ENCODE measurements around the gene ACADM. TPM values are rescaled to one million over a fixed set of nuclear protein-coding genes. Genes with fewer than 3 reads are reported as not detected.

The ACADM gene
- total RNA-seq, 1 experiment from 2014 or later: 35.6 TPM

DNA sequence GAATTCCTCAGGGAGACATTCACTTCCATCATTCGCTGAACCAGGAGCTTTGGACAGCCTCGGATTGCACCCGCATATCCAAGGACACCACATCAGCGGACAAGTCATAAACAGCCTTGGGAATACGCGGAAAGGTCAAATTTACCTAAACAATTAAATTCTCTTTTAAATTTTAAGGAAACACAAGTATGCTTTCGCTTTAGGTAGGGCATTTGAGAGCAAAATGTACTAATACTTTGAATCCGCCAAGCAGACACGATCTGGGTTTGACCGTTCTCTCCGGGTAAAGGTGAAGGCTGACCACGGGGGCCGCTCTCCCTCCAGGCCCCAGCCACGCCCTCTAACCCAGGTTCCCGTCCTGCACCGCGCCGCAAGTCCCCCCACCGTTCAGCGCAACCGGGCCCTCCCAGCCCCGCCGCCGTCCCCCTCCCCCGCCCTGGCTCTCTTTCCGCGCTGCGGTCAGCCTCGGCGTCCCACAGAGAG, 479 bp upstream of the ACADM start:
- Histone ChIP-seq H3K27me3 (replicated peaks; ENCODE audit: insufficient read depth, low read depth, low read length, poor library complexity) (no peaks in the 10 kb centered on the region), H3K9me3 (ENCODE audit: low read depth, low read length, poor library complexity, severe bottlenecking) (no peaks in the 10 kb centered on the region), H3K36me3 (ENCODE audit: insufficient read depth, low read length, poor library complexity, severe bottlenecking) (no peaks in the 10 kb centered on the region), H3K4me3 (ENCODE audit: low read depth, low read length, poor library complexity, severe bottlenecking) (peak overlapping the region; percentile 96), H3K4me1 (ENCODE audit: insufficient read depth, low read length, poor library complexity, severe bottlenecking) (peaks cover 16% of the 10 kb centered on the region), H3K27ac (ENCODE audit: low read depth, low read length, poor library complexity, severe bottlenecking) (peak overlapping the region; percentile 77)
- intact Hi-C loops (cut with micrococcal nuclease; ENCODE audit: unreplicated experiment): loop anchor here (2.0 kb wide), 1 partner anchor 63 kb away; the partner anchor contains the start of gene RABGGTB
- ChIA-PET CTCF (no interaction called here), POLR2A (ENCODE audit: low non-redundant PET) (no interaction called here)
- peak; percentile 78 for DNase-seq (ENCODE audit: low spot score)
- TF ChIP-seq, protein P1, sequence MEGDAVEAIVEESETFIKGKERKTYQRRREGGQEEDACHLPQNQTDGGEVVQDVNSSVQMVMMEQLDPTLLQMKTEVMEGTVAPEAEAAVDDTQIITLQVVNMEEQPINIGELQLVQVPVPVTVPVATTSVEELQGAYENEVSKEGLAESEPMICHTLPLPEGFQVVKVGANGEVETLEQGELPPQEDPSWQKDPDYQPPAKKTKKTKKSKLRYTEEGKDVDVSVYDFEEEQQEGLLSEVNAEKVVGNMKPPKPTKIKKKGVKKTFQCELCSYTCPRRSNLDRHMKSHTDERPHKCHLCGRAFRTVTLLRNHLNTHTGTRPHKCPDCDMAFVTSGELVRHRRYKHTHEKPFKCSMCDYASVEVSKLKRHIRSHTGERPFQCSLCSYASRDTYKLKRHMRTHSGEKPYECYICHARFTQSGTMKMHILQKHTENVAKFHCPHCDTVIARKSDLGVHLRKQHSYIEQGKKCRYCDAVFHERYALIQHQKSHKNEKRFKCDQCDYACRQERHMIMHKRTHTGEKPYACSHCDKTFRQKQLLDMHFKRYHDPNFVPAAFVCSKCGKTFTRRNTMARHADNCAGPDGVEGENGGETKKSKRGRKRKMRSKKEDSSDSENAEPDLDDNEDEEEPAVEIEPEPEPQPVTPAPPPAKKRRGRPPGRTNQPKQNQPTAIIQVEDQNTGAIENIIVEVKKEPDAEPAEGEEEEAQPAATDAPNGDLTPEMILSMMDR (conservative IDR thresholded peaks at IDR 0.05; ENCODE audit: low read depth, low read length): no peak
- no peak for TF ChIP-seq EZH2 (IDR thresholded peaks at IDR 0.05; ENCODE audit: borderline replicate concordance, low read depth, low read length, poor library complexity, severe bottlenecking)
- TSS peak; percentile 92 for BruUV-seq (replicated peaks)

DNA sequence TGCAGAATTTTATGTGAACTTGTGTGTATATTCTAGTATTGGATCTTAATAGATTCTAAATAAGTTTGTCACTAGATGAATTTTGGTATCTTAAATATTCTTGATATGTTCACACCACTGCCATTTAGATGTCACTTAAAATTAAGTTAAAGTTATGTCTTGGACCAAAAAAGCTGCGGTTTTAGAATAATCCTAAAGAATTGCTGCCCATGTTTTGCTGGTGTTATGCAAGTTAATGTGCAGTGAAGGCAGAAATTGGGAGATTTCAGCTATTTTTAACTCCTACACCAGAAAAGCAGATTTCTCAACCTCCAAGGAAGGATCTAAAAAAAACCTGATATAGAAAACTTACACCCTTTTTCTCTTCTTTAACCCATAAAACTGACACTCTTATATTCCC, 757 bp downstream of the ACADM start:
- ChIA-PET CTCF (no interaction called here), POLR2A (ENCODE audit: low non-redundant PET) (interaction anchor here (0.7 kb wide), 1 partner anchor 14 kb away, joined by 3 read pairs; no protein-coding TSS in a partner anchor)
- BruUV-seq (replicated peaks): no TSS peak
- DNase-seq (ENCODE audit: low spot score): peak; percentile 10
- Histone ChIP-seq H3K4me1 (ENCODE audit: insufficient read depth, low read length, poor library complexity, severe bottlenecking) (peaks cover 16% of the 10 kb centered on the region), H3K27me3 (replicated peaks; ENCODE audit: insufficient read depth, low read depth, low read length, poor library complexity) (no peaks in the 10 kb centered on the region), H3K36me3 (ENCODE audit: insufficient read depth, low read length, poor library complexity, severe bottlenecking) (no peaks in the 10 kb centered on the region), H3K4me3 (ENCODE audit: low read depth, low read length, poor library complexity, severe bottlenecking) (peak overlapping the region; percentile 96), H3K27ac (ENCODE audit: low read depth, low read length, poor library complexity, severe bottlenecking) (peak overlapping the region; percentile 77), H3K9me3 (ENCODE audit: low read depth, low read length, poor library complexity, severe bottlenecking) (no peaks in the 10 kb centered on the region)
- intact Hi-C loops (cut with micrococcal nuclease; ENCODE audit: unreplicated experiment): loop anchor here (2.0 kb wide), 1 partner anchor 62 kb away; the partner anchor contains the start of gene RABGGTB
- no peak for TF ChIP-seq EZH2 (IDR thresholded peaks at IDR 0.05; ENCODE audit: borderline replicate concordance, low read depth, low read length, poor library complexity, severe bottlenecking)
- TF ChIP-seq, protein P1 (conservative IDR thresholded peaks at IDR 0.05; ENCODE audit: low read depth, low read length): no peak

DNA sequence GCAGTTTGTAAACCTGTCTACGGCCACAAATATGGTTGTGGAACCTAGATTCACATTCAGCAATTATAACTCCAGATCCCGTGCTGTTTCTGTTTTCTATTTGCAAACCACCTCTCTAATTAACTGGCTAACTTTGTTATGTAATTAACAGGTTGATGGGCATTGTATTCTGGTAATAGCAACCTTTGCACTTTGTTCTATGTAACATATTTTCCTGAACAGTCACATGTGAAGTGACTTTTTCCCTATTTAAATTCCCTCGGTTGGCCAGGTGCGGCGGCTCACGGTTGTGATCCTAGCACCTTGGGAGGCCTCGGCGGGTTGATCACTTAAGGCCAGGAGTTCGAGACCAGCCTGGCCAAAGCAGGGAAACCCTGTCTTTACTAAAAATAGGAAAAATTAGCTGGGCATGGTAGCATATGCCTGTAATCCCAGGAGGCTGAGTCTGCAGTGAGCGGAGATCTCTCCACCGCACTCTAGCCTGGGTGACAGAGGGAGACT, 1.4 kb downstream of the ACADM start:
- H3K4me3 ChIP-seq (ENCODE audit: low read depth, low read length, poor library complexity, severe bottlenecking): peak overlapping the region; percentile 96
- H3K27me3 ChIP-seq (replicated peaks; ENCODE audit: insufficient read depth, low read depth, low read length, poor library complexity): no peaks in the 10 kb centered on the region
- ChIA-PET POLR2A (ENCODE audit: low non-redundant PET) (no interaction called here), CTCF (no interaction called here)
- H3K36me3 ChIP-seq (ENCODE audit: insufficient read depth, low read length, poor library complexity, severe bottlenecking): no peaks in the 10 kb centered on the region
- peak overlapping the region; percentile 77 for H3K27ac ChIP-seq (ENCODE audit: low read depth, low read length, poor library complexity, severe bottlenecking)
- intact Hi-C loops (cut with micrococcal nuclease; ENCODE audit: unreplicated experiment): loop anchor here (2.0 kb wide), 1 partner anchor 61 kb away; the partner anchor contains the start of gene RABGGTB
- no peaks in the 10 kb centered on the region for H3K9me3 ChIP-seq (ENCODE audit: low read depth, low read length, poor library complexity, severe bottlenecking)
- peaks cover 16% of the 10 kb centered on the region for H3K4me1 ChIP-seq (ENCODE audit: insufficient read depth, low read length, poor library complexity, severe bottlenecking)
- TF ChIP-seq EZH2 (IDR thresholded peaks at IDR 0.05; ENCODE audit: borderline replicate concordance, low read depth, low read length, poor library complexity, severe bottlenecking): no peak
- TF ChIP-seq, protein P1 (conservative IDR thresholded peaks at IDR 0.05; ENCODE audit: low read depth, low read length): no peak
- no peak for DNase-seq (ENCODE audit: low spot score)
- no TSS peak for BruUV-seq (replicated peaks)
